Endothelial cell of umbilical vein (primary cell): Measurements from ENCODE around the gene NBEAL2. TPM values are rescaled to one million over a fixed set of nuclear protein-coding genes. Genes with fewer than 3 reads are reported as not detected.

Experiments
- BruUV-seq: library from RNA; stranded (reverse); fragments of 400-500 nt; replicated peaks from 2 replicates; lab custom pipeline; 2021; lab: Mats Ljungman, UMichigan
- CTCF ChIA-PET: fragments of 300-600, 350-600 bp; sonication (Branson Sonifier 250); formaldehyde crosslinking; loops from one replicate; lab custom pipeline; 2021; ENCODE audit warnings: antibody characterized with exemption, inconsistent platforms; lab: Charles Lee
- POLR2A ChIA-PET: fragments of 300-600, 350-600 bp; sonication (Branson Sonifier 250); formaldehyde crosslinking; loops from one replicate; lab custom pipeline; 2021; ENCODE audit warnings: antibody characterized with exemption, inconsistent platforms; lab: Charles Lee
- DNase-seq: peaks from one replicate; pipeline ENCODE4 v3.0.0-alpha.2; 2011; ENCODE audit warnings: low read depth, low spot score
- FAIRE-seq: peaks from 2 replicates; lab custom pipeline; 2011; peaks lifted over from hg19 to GRCh38; lab: Jason Lieb, UNC
- H2AFZ ChIP-seq: 2 replicates; pipeline ENCODE4 v1.6.0; 2012; ENCODE audit warnings: low read depth, low read length, control low read depth, inconsistent platforms
- H3K27ac ChIP-seq: 2 replicates; pipeline ENCODE4 v1.5.1; 2011; ENCODE audit warnings: low read depth, mild to moderate bottlenecking, control low read depth, low read length, moderate library complexity; ENCODE audit not compliant: insufficient read depth
- H3K27me3 ChIP-seq, 2 experiments: 2 replicates each; pipeline versions ENCODE4 v1.6.0 to v1.6.1; 2011; ENCODE audit warnings: low read length in 2 of 2, mixed read lengths in 1 of 2; ENCODE audit not compliant: control insufficient read depth in 2 of 2, insufficient read depth in 2 of 2
- H3K36me3 ChIP-seq, 2 experiments: 2 replicates in 1 of 2; 3 replicates in 1 of 2; pipeline ENCODE4 v1.5.1; 2011; ENCODE audit warnings: low read length in 2 of 2, mild to moderate bottlenecking in 1 of 2, moderate library complexity in 1 of 2; ENCODE audit not compliant: control insufficient read depth in 2 of 2, insufficient read depth in 2 of 2; ENCODE audit errors: extremely low read depth in 1 of 2
- H3K4me1 ChIP-seq: 3 replicates; pipeline ENCODE4 v1.5.1; 2011; ENCODE audit warnings: mild to moderate bottlenecking, low read length; ENCODE audit not compliant: control insufficient read depth, insufficient read depth; ENCODE audit errors: extremely low read depth
- H3K4me2 ChIP-seq: 2 replicates; pipeline ENCODE4 v1.6.1; 2011; ENCODE audit warnings: low read length, control low read depth, mixed read lengths; ENCODE audit not compliant: insufficient read depth
- H3K4me3 ChIP-seq, 3 experiments: fragments of 200-600 bp in 1 of 3; sonication (generic), shearing (Covaris generic) in 1 of 3; replicated peaks in 1 of 3; 2 replicates each; pipeline ENCODE4 v1.5.1; 2011 to 2016; ENCODE audit warnings: control low read depth in 3 of 3, low read length in 3 of 3, mild to moderate bottlenecking in 2 of 3, inconsistent platforms in 1 of 3, low read depth in 1 of 3, moderate library complexity in 1 of 3; ENCODE audit not compliant: insufficient read depth in 1 of 3
- H3K79me2 ChIP-seq: 2 replicates; pipeline ENCODE4 v1.6.0; 2012; ENCODE audit warnings: low read length, inconsistent platforms; ENCODE audit not compliant: control insufficient read depth, insufficient read depth
- H3K9ac ChIP-seq: replicated peaks from 2 replicates; pipeline ENCODE3; 2011; ENCODE audit warnings: low read length, control low read depth; ENCODE audit not compliant: insufficient read depth; ENCODE audit errors: extremely low read depth
- H3K9me1 ChIP-seq: replicated peaks from 3 replicates; pipeline ENCODE4 v1.6.0; 2011; ENCODE audit warnings: mild to moderate bottlenecking, low read length; ENCODE audit not compliant: control insufficient read depth, insufficient read depth; ENCODE audit errors: extremely low read depth
- H3K9me3 ChIP-seq: replicated peaks from 2 replicates; pipeline ENCODE4 v1.5.1; 2012; ENCODE audit warnings: low read length, inconsistent platforms; ENCODE audit not compliant: control insufficient read depth, insufficient read depth
- H4K20me1 ChIP-seq: replicated peaks from 2 replicates; pipeline ENCODE3; 2011; ENCODE audit warnings: mild to moderate bottlenecking, low read length; ENCODE audit not compliant: control insufficient read depth, insufficient read depth; ENCODE audit errors: extremely low read depth
- CTCF ChIP-seq, 2 donors: IDR thresholded peaks; 1 replicate in 1 of 2; 2 replicates in 1 of 2; pipeline ENCODE4 v1.5.1; 2011; ENCODE audit warnings: low read length in 2 of 2, mild to moderate bottlenecking in 2 of 2, moderate library complexity in 2 of 2, control low read depth in 1 of 2, inconsistent platforms in 1 of 2, low read depth in 1 of 2; ENCODE audit not compliant: insufficient read depth in 1 of 2; ENCODE audit errors: extremely low read depth in 1 of 2
- EZH2 ChIP-seq: IDR thresholded peaks from 2 replicates; pipeline ENCODE4 v1.6.1; 2012; ENCODE audit warnings: borderline replicate concordance, low read depth, mild to moderate bottlenecking, moderate library complexity, low read length, inconsistent platforms; ENCODE audit not compliant: severe bottlenecking
- FOS ChIP-seq: IDR thresholded peaks from 2 replicates; pipeline ENCODE4 v1.6.1; 2011; ENCODE audit warnings: mild to moderate bottlenecking, low read length, moderate library complexity, borderline replicate concordance; ENCODE audit not compliant: insufficient read depth
- GATA2 ChIP-seq: IDR thresholded peaks from 2 replicates; pipeline ENCODE4 v1.7.0; 2011; ENCODE audit warnings: low read depth, mild to moderate bottlenecking, moderate library complexity, mixed read lengths, low read length; ENCODE audit not compliant: insufficient read length, insufficient read depth
- JUN ChIP-seq: IDR thresholded peaks from 2 replicates; pipeline ENCODE4 v1.6.1; 2011; ENCODE audit warnings: borderline replicate concordance, low read depth; ENCODE audit not compliant: insufficient read length, insufficient read depth
- MAX ChIP-seq: IDR thresholded peaks from 2 replicates; pipeline ENCODE4 v1.6.1; 2011; ENCODE audit not compliant: insufficient read depth, insufficient read length
- MYC ChIP-seq: IDR thresholded peaks from one replicate; pipeline ENCODE4 v1.6.1; 2011; ENCODE audit warnings: mild to moderate bottlenecking, low read depth, low read length
- POLR2A ChIP-seq: IDR thresholded peaks from 2 replicates; pipeline ENCODE4 v1.6.1; 2012; ENCODE audit warnings: low read depth, mild to moderate bottlenecking, control low read depth, low read length
- POLR2AphosphoS5 ChIP-seq: IDR thresholded peaks from 2 replicates; pipeline ENCODE4 v1.6.1; 2012; ENCODE audit warnings: low read depth, mild to moderate bottlenecking, control low read depth, low read length, moderate library complexity; ENCODE audit not compliant: insufficient read depth
- dilution Hi-C: fragments of 300-500 bp; cut with MboI; formaldehyde crosslinking; loops from one replicate; pipeline ENCODE4 v1.15.0; 2019; ENCODE audit warnings: low sequenced_read_pairs; ENCODE audit not compliant: extremely low pct_ligation_motif_present
- intact Hi-C: fragments of 100-400 bp; cut with micrococcal nuclease; formaldehyde crosslinking; loops from one replicate; pipeline ENCODE4 v1.10.0; 2022
- polyA plus RNA-seq, 4 experiments: library from polyadenylated mRNA; depleted of rRNA in 3 of 4; stranded (reverse) in 3 of 4; unstranded in 1 of 4; fragments of >200 nt; gene quantifications; 2 replicates each; pipeline versions ENCODE4 v1.2.1 to v1.2.3, GENCODE V29; 2011 to 2012; ENCODE audit warnings: missing spikeins in 1 of 4
- total RNA-seq: library from RNA; stranded (reverse); gene quantifications from 2 replicates; pipeline ENCODE4 v1.2.3, GENCODE V29; 2021

The NBEAL2 gene
- total and polyA plus RNA-seq, 2 donors (not counting 3 experiments of a cell fraction or from before 2014, with no cell fraction given), result 48.0 to 84.7 TPM

DNA sequence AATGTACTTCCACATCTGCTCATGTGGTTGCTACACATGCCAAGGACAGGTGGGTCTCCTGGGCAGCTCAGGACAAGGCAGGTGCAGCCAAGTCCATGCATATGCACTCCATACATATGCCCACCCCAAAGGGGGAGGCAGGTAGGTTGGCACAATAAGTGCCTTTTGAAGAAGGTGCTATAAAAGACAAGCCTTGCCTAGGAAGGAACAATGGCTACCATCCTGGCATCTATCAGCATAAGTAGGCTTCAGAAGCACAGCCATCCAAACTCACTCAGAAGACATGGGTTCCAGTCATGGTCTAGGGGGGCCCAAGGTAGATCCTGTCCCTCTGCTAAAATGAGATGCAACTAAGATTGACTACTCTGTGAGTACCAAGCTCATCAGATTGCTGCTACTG, 34.6 kb downstream of the NBEAL2 start:
- no peaks in the 10 kb centered on the region for H4K20me1 ChIP-seq
- FAIRE-seq (no peak), DNase-seq (no peak)
- H3K4me2 ChIP-seq, result no peak overlapping the region
- no peaks in the 10 kb centered on the region for H3K27me3 ChIP-seq
- POLR2A ChIA-PET, result no interaction called here
- H3K79me2 ChIP-seq, result no peaks in the 10 kb centered on the region
- TF ChIP-seq JUN (no peak), EZH2 (no peak), MAX (no peak), POLR2AphosphoS5 (no peak), CTCF (IDR thresholded peaks at IDR 0.05; ENCODE audit: extremely low read depth in 1 of 2, insufficient read depth in 1 of 2, low read depth in 1 of 2, low read length in 2 of 2) (no peak), GATA2 (no peak), MYC (no peak), FOS (no peak), POLR2A (no peak)
- dilution Hi-C loops (no loop called here), intact Hi-C loops (loop anchor here (10.0 kb wide), 1 partner anchor 361 kb away; no protein-coding TSS in a partner anchor)
- H3K4me3 ChIP-seq, result no peak overlapping the region
- no peak overlapping the region for H3K9ac ChIP-seq
- no peaks in the 10 kb centered on the region for H3K9me3 ChIP-seq
- H3K27ac ChIP-seq, result no peak overlapping the region
- no peaks in the 10 kb centered on the region for H3K9me1 ChIP-seq
- H3K4me1 ChIP-seq, result peaks cover 18% of the 10 kb centered on the region
- H2AFZ ChIP-seq, result no peak overlapping the region
- CTCF ChIA-PET, result no interaction called here
- no TSS peak for BruUV-seq
- H3K36me3 ChIP-seq, result peaks cover 3 to 11% of the 10 kb centered on the region in 2 experiments
